GM12864 (cell line): ENCODE measurements around the gene ESR1.
"Not testable (repeated sequence)": the region's sequence is repeated elsewhere in the genome, so short reads cannot be mapped to it uniquely, and the experiment has no call there.

Experiments used
- DNase-seq: peaks from one replicate; pipeline ENCODE4 v3.0.0-alpha.2; 2011; ENCODE audit warnings: low read depth
- H3K4me3 ChIP-seq: 2 replicates; pipeline ENCODE4 v1.5.1; 2011; ENCODE audit warnings: mild to moderate bottlenecking, low read depth, low read length, control low read depth
- CTCF ChIP-seq: IDR thresholded peaks from 2 replicates; pipeline ENCODE4 v1.5.1; 2011; ENCODE audit warnings: low read depth, mild to moderate bottlenecking, moderate library complexity, low read length, control low read depth, inconsistent platforms; ENCODE audit errors: missing control alignments

The ESR1 gene

GRCh38 chr6:152135755-152136448, 328.4 kb downstream of the ESR1 start:
- no peak for DNase-seq
- H3K4me3 ChIP-seq = no peak overlapping the region
- no peak for TF ChIP-seq CTCF

GRCh38 chr6:152136449-152136825, 329.0 kb downstream of the ESR1 start:
- TF ChIP-seq CTCF = no peak
- H3K4me3 ChIP-seq = no peak overlapping the region
- DNase-seq = no peak

GRCh38 chr6:152138344-152138743, 330.9 kb downstream of the ESR1 start:
- not testable (repeated sequence) for DNase-seq, H3K4me3 ChIP-seq

GRCh38 chr6:152142105-152142504, 334.6 kb downstream of the ESR1 start:
- DNase-seq = no peak
- no peak for TF ChIP-seq CTCF
- H3K4me3 ChIP-seq = no peak overlapping the region

- H3K4me3 ChIP-seq = no peak overlapping the region
- no peak for TF ChIP-seq CTCF
- DNase-seq = no peak
Observed at GRCh38 chr6:152143359-152143758, 335.9 kb downstream of the ESR1 start.

GRCh38 chr6:152146385-152146784, 338.9 kb downstream of the ESR1 start:
- no peak for TF ChIP-seq CTCF
- no peak overlapping the region for H3K4me3 ChIP-seq
- no peak for DNase-seq

- no peak overlapping the region for H3K4me3 ChIP-seq
- no peak for TF ChIP-seq CTCF
- no peak for DNase-seq
Observed at GRCh38 chr6:152147269-152147668, 339.8 kb downstream of the ESR1 start.
